HCT116 (cell line): ENCODE data around the gene GAP43.

Experiments used
- CEBPB ChIP-seq: IDR thresholded peaks from 2 replicates; pipeline ENCODE4 v1.6.1; 2012; ENCODE audit warnings: low read depth
- EGR1 ChIP-seq: IDR thresholded peaks from 2 replicates; pipeline ENCODE4 v1.6.1; 2012; ENCODE audit warnings: low read depth
- ELF1 ChIP-seq: IDR thresholded peaks from 2 replicates; pipeline ENCODE4 v1.6.1; 2012; ENCODE audit warnings: low read depth, borderline replicate concordance
- EZH2 ChIP-seq: fragments of 200-600 bp; sonication (generic); IDR thresholded peaks from 2 replicates; pipeline ENCODE4 v1.6.1; 2017; ENCODE audit warnings: antibody characterized with exemption, mixed run types
- POLR2A ChIP-seq: IDR thresholded peaks from 2 replicates; pipeline ENCODE4 v1.7.0; 2011; ENCODE audit warnings: borderline replicate concordance; ENCODE audit not compliant: insufficient read depth, insufficient read length; ENCODE audit errors: extremely low read depth
- POLR2AphosphoS5 ChIP-seq: IDR thresholded peaks from 2 replicates; pipeline ENCODE4 v1.6.1; 2011; ENCODE audit warnings: mild to moderate bottlenecking, low read depth, low read length, moderate library complexity
- SP1 ChIP-seq: IDR thresholded peaks from 2 replicates; pipeline ENCODE4 v1.6.1; 2012; ENCODE audit warnings: low read depth
- SRF ChIP-seq: IDR thresholded peaks from 2 replicates; pipeline ENCODE4 v1.6.1; 2012; ENCODE audit warnings: low read depth
- TCF7L2 ChIP-seq: IDR thresholded peaks from 2 replicates; pipeline ENCODE4 v1.7.0; 2011; ENCODE audit warnings: borderline replicate concordance, inconsistent platforms; ENCODE audit not compliant: insufficient read depth, insufficient read length; ENCODE audit errors: extremely low read depth
- YY1 ChIP-seq: IDR thresholded peaks from 2 replicates; pipeline ENCODE4 v1.6.1; 2011; ENCODE audit warnings: low read length, low read depth, moderate library complexity, mild to moderate bottlenecking; ENCODE audit not compliant: insufficient replicate concordance; ENCODE audit errors: extremely low read depth
- TF ChIP-seq, protein P1 (sequence below), 3 experiments: fragments of 200-600 bp in 1 of 3; sonication (generic) in 1 of 3; IDR thresholded peaks in 2 of 3; conservative IDR thresholded peaks in 1 of 3; 2 replicates each; pipeline ENCODE4 v1.5.1; 2012 to 2017; ENCODE audit warnings: low read depth in 2 of 3, low read length in 2 of 3, antibody characterized with exemption in 1 of 3, borderline replicate concordance in 1 of 3, control low read depth in 1 of 3, mild to moderate bottlenecking in 1 of 3, mixed read lengths in 1 of 3, mixed run types in 1 of 3, moderate library complexity in 1 of 3; ENCODE audit not compliant: insufficient read depth in 1 of 3

DNA sequence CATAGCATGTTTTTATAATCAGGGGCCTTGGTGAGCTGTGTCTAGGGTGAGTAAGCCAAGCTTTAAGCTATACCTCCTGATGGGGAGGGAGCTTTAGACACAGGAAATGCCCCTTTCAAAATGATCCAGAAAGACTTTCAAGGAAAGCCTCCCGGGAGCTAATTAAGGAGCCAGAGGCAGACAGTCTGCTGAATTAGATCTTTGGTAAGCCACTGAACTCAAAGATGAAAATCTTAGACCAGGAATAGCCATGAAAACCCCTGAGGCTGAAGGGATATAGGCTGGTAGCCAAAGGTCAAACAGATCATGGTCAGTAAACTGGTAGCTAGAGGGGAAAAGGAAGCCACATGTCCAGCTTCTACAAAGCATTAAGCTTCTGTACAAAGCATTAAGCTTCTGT is 42.7 kb upstream of the GAP43 start:
- TF ChIP-seq EGR1: no peak
- TF ChIP-seq, protein P1, sequence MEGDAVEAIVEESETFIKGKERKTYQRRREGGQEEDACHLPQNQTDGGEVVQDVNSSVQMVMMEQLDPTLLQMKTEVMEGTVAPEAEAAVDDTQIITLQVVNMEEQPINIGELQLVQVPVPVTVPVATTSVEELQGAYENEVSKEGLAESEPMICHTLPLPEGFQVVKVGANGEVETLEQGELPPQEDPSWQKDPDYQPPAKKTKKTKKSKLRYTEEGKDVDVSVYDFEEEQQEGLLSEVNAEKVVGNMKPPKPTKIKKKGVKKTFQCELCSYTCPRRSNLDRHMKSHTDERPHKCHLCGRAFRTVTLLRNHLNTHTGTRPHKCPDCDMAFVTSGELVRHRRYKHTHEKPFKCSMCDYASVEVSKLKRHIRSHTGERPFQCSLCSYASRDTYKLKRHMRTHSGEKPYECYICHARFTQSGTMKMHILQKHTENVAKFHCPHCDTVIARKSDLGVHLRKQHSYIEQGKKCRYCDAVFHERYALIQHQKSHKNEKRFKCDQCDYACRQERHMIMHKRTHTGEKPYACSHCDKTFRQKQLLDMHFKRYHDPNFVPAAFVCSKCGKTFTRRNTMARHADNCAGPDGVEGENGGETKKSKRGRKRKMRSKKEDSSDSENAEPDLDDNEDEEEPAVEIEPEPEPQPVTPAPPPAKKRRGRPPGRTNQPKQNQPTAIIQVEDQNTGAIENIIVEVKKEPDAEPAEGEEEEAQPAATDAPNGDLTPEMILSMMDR (IDR thresholded peaks at IDR 0.05 in 2 of 3, conservative IDR thresholded peaks at IDR 0.05 in 1 of 3; ENCODE audit: borderline replicate concordance in 1 of 3, insufficient read depth in 1 of 3, low read depth in 2 of 3, low read length in 2 of 3): no peak
- TF ChIP-seq EZH2: no peak
- TF ChIP-seq YY1: no peak
- no peak for TF ChIP-seq TCF7L2
- no peak for TF ChIP-seq SRF
- no peak for TF ChIP-seq POLR2A
- TF ChIP-seq CEBPB: no peak
- TF ChIP-seq ELF1: no peak
- TF ChIP-seq POLR2AphosphoS5: no peak
- TF ChIP-seq SP1: no peak
